A673 (cell line): ENCODE results near the gene CYP4F3. TPM values are rescaled to one million over a fixed set of nuclear protein-coding genes. Genes with fewer than 3 reads are reported as not detected.

ENCODE experiments used
- BruUV-seq: library from RNA; stranded (reverse); fragments of 400-500 nt; replicated peaks from 2 replicates; lab custom pipeline; 2021; lab: Mats Ljungman, UMichigan
- CTCF ChIA-PET: fragments of 300-600 bp; sonication (Branson Sonifier 250); formaldehyde crosslinking; loops from one replicate; lab custom pipeline; 2022; ENCODE audit warnings: antibody characterized with exemption; lab: Charles Lee
- POLR2A ChIA-PET: fragments of 300-600 bp; sonication (Branson Sonifier 250); formaldehyde crosslinking; loops from one replicate; lab custom pipeline; 2022; ENCODE audit warnings: antibody characterized with exemption; ENCODE audit not compliant: low non-redundant PET; lab: Charles Lee
- DNase-seq: peaks from one replicate; pipeline ENCODE4 v3.0.0-alpha.2; 2015; ENCODE audit warnings: low spot score
- H3K27ac ChIP-seq: fragments of 200-600 bp; sonication (generic); 2 replicates; pipeline ENCODE4 v1.5.1; 2016; ENCODE audit warnings: mixed run types, low read depth, mild to moderate bottlenecking, mixed read lengths, antibody characterized with exemption, low read length; ENCODE audit not compliant: poor library complexity, severe bottlenecking
- H3K27me3 ChIP-seq: fragments of 200-600 bp; sonication (generic); replicated peaks from 2 replicates; pipeline ENCODE4 v1.6.1; 2017; ENCODE audit warnings: mixed run types, low read depth, mild to moderate bottlenecking, mixed read lengths, antibody characterized with exemption, low read length; ENCODE audit not compliant: insufficient read depth, poor library complexity
- H3K36me3 ChIP-seq: fragments of 200-600 bp; sonication (generic); 2 replicates; pipeline ENCODE4 v1.6.1; 2016; ENCODE audit warnings: mixed run types, mild to moderate bottlenecking, mixed read lengths, antibody characterized with exemption, low read length; ENCODE audit not compliant: insufficient read depth, poor library complexity, severe bottlenecking
- H3K4me1 ChIP-seq: fragments of 200-600 bp; sonication (generic); 2 replicates; pipeline ENCODE4 v1.6.1; 2017; ENCODE audit warnings: mixed run types, mild to moderate bottlenecking, mixed read lengths, antibody characterized with exemption, low read length; ENCODE audit not compliant: insufficient read depth, poor library complexity, severe bottlenecking
- H3K4me3 ChIP-seq: fragments of 200-600 bp; sonication (generic); 2 replicates; pipeline ENCODE4 v1.5.1; 2016; ENCODE audit warnings: low read depth, mixed run types, mild to moderate bottlenecking, mixed read lengths, low read length; ENCODE audit not compliant: poor library complexity, severe bottlenecking
- H3K9me3 ChIP-seq: fragments of 200-600 bp; sonication (generic); 2 replicates; pipeline ENCODE4 v1.6.1; 2016; ENCODE audit warnings: mixed run types, low read depth, mild to moderate bottlenecking, mixed read lengths, antibody characterized with exemption, low read length; ENCODE audit not compliant: poor library complexity, severe bottlenecking
- EZH2 ChIP-seq: fragments of 200-600 bp; sonication (generic); IDR thresholded peaks from 2 replicates; pipeline ENCODE4 v1.6.1; 2017; ENCODE audit warnings: borderline replicate concordance, low read depth, mild to moderate bottlenecking, mixed read lengths, antibody characterized with exemption, low read length; ENCODE audit not compliant: poor library complexity, severe bottlenecking
- intact Hi-C: fragments of 100-400 bp; cut with micrococcal nuclease; formaldehyde crosslinking; loops from one replicate; pipeline ENCODE4 v1.10.0; 2022; ENCODE audit not compliant: unreplicated experiment
- total RNA-seq: library from RNA; stranded (reverse); gene quantifications from 2 replicates; pipeline ENCODE4 v1.2.3, GENCODE V29; 2021
- TF ChIP-seq, protein P1 (sequence below): fragments of 300-800, 200-600 bp; sonication (generic); conservative IDR thresholded peaks from 2 replicates; pipeline ENCODE4 v1.5.1; 2017; ENCODE audit warnings: low read depth, mild to moderate bottlenecking, antibody characterized with exemption, low read length, moderate library complexity, mixed read lengths

Gene CYP4F3
- total RNA-seq, 1 experiment from 2014 or later, result not detected

DNA sequence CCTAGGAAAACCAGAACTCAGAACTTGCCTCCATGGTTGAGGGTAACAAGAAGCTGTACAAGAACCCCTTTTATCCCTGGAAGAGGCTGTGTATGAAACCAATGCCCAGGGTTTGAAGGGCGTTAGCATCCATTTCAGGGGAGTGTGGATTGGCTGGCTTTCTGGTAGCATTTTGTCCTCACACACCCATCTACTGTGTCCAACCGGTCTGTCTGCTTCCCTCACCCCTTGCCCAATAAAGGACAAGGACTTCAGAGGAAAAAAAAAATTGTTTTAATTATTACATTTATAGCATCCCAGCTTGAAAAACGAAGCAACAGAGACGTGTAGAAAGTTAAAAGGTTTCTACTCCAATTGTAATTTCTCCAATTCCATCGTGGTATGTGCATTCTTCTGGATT, 28.4 kb upstream of the CYP4F3 start:
- no TSS peak for BruUV-seq
- no peaks in the 10 kb centered on the region for H3K27me3 ChIP-seq
- TF ChIP-seq, protein P1, sequence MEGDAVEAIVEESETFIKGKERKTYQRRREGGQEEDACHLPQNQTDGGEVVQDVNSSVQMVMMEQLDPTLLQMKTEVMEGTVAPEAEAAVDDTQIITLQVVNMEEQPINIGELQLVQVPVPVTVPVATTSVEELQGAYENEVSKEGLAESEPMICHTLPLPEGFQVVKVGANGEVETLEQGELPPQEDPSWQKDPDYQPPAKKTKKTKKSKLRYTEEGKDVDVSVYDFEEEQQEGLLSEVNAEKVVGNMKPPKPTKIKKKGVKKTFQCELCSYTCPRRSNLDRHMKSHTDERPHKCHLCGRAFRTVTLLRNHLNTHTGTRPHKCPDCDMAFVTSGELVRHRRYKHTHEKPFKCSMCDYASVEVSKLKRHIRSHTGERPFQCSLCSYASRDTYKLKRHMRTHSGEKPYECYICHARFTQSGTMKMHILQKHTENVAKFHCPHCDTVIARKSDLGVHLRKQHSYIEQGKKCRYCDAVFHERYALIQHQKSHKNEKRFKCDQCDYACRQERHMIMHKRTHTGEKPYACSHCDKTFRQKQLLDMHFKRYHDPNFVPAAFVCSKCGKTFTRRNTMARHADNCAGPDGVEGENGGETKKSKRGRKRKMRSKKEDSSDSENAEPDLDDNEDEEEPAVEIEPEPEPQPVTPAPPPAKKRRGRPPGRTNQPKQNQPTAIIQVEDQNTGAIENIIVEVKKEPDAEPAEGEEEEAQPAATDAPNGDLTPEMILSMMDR, result no peak
- ChIA-PET CTCF (interaction anchor here (1.1 kb wide), 1 partner anchor 569 kb away, joined by 7 read pairs; no protein-coding TSS in a partner anchor), POLR2A (no interaction called here)
- intact Hi-C loops, result no loop called here
- H3K27ac ChIP-seq, result no peak overlapping the region
- H3K4me1 ChIP-seq, result no peaks in the 10 kb centered on the region
- H3K4me3 ChIP-seq, result no peak overlapping the region
- H3K36me3 ChIP-seq, result no peaks in the 10 kb centered on the region
- DNase-seq, result no peak
- no peaks in the 10 kb centered on the region for H3K9me3 ChIP-seq

DNA sequence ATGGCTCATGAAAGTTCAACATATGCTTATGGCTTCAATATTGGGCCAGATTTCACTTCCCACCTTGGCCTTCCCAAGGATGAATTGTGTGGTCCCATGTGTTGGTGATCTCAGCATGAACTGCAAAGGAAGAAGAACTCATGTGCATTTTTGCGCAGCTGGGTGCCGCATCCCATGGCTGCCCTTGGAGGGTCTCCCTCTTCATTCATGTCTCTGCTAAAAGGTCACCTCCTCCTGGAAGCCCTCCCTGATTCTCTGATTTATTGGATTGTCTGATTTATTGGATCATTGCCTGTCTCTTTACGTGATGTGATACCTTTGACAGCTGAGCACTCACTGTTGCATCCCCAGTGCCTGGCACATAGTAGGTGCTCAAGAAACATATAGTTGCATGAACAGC, 27.4 kb upstream of the CYP4F3 start:
- BruUV-seq, result no TSS peak
- no peak for DNase-seq
- Histone ChIP-seq H3K27ac (no peak overlapping the region), H3K27me3 (no peaks in the 10 kb centered on the region), H3K4me3 (no peak overlapping the region), H3K36me3 (no peaks in the 10 kb centered on the region), H3K9me3 (no peaks in the 10 kb centered on the region), H3K4me1 (no peaks in the 10 kb centered on the region)
- CTCF ChIA-PET, result no interaction called here
- POLR2A ChIA-PET, result no interaction called here
- intact Hi-C loops, result no loop called here
- TF ChIP-seq EZH2, result no peak
- TF ChIP-seq, protein P1, result no peak

DNA sequence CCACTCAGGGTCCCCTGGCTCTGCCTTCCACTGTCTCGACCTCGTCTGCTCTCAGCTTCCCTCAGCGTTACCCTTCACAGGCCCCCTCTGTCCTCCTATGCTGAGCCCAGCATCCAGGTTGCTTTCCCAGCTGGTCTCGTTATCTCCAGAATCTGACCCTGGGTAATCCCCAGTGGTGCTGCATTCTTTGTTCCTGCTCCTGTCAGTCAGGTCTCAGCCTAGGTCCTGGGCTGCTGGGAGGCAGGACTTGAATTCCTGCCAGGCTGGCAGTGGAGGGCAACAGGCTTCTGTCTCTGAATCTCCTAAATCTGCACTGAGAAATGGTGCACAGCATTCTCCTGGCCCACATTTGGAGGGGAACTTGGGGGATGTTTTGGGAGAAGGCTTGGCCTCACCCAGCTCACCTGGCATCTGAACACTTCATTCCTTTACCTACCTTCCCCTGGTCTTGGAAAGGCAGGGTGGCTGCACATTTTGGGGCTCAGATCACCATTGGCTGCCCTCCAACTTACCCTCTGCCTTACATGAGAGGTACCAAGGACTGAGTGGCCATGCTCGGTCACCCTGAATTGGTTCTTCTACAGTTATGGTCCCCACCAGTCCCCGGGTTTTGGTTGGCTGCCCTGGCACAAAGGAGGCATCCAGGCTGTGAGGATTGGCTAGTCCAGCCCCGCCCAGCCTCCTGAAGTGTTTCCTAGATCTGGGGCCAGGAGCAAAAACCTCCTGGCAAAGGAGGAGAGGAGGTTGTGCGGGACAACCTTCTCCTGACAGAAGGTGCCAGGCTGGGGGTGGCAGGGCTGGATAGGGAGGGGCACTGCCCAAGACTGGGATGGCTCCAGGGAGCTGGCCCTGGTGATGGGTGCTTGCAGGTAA, 26.0 kb upstream of the CYP4F3 start, which contains the start of gene CYP4F8:
Gene CYP4F8 (plus strand): TSS at position 712 of the 873 bp plus-strand sequence. CDS start 399 bp downstream, outside the sequence.
- intact Hi-C loops, result no loop called here
- no peaks in the 10 kb centered on the region for H3K9me3 ChIP-seq
- no peaks in the 10 kb centered on the region for H3K36me3 ChIP-seq
- ChIA-PET CTCF (no interaction called here), POLR2A (interaction anchor here (0.6 kb wide), 1 partner anchor 13 kb away, joined by 4 read pairs; no protein-coding TSS in a partner anchor)
- no TSS peak for BruUV-seq
- no peaks in the 10 kb centered on the region for H3K4me1 ChIP-seq
- H3K27me3 ChIP-seq, result no peaks in the 10 kb centered on the region
- no peak within 1 kb of the TSS for H3K27ac ChIP-seq
- no peak for DNase-seq
- TF ChIP-seq EZH2, result no peak
- TF ChIP-seq, protein P1, result no peak
- H3K4me3 ChIP-seq, result no peak within 1 kb of the TSS
